Measurements from ENCODE around the gene HNRNPA0. TPM values are rescaled to one million over a fixed set of nuclear protein-coding genes. Genes with fewer than 3 reads are reported as not detected.

The HNRNPA0 gene
- total and polyA plus RNA-seq, 9 of the 15 experiments (the other 6 are each of a cell fraction or from before 2014, with no cell fraction given), result 5.0 to 33.3 (median 10.7) TPM

GRCh38 chr5:137754188-137754960, at the start of gene HNRNPA0 (continued):
- TF ChIP-seq ZBTB12 (CRISPR knock-in tag; IDR thresholded peaks at IDR 0.05) (peak; percentile 78), ZNF324 (CRISPR knock-in tag; IDR thresholded peaks at IDR 0.05) (no peak), ARID1B (IDR thresholded peaks at IDR 0.05) (peak; percentile 69), ATF7 (IDR thresholded peaks at IDR 0.05) (peak; percentile 87), ZNF436 (CRISPR knock-in tag; IDR thresholded peaks at IDR 0.05) (no peak), NR2C2 (CRISPR knock-in tag; IDR thresholded peaks at IDR 0.05) (no peak), NR2C2 (tag; IDR thresholded peaks at IDR 0.05) (peak; percentile 72), NKRF (IDR thresholded peaks at IDR 0.05; ENCODE audit: borderline replicate concordance) (no peak), NCOA6 (IDR thresholded peaks at IDR 0.05) (peak; percentile 74), MBD2 (IDR thresholded peaks at IDR 0.05; ENCODE audit: borderline replicate concordance, low read depth) (peak; percentile 40), DPF2 (IDR thresholded peaks at IDR 0.05) (no peak), ZNF197 (CRISPR knock-in tag; IDR thresholded peaks at IDR 0.05; ENCODE audit: low read depth) (peak; percentile 49; the same call in 1 of the 2 replicates), CBX8 (IDR thresholded peaks at IDR 0.05; ENCODE audit: borderline replicate concordance, extremely low read depth, low read depth, low read length, poor library complexity, severe bottlenecking) (no peak), ZNF316 (IDR thresholded peaks at IDR 0.05) (no peak), NFATC3 (IDR thresholded peaks at IDR 0.05) (0 out of 2 replicates have a peak, but pooled peaks have one; percentile 10), FOXM1 (IDR thresholded peaks at IDR 0.05; ENCODE audit: low read depth) (no peak; the same call in 1 of the 2 replicates), FOXM1 (CRISPR knock-in tag; IDR thresholded peaks at IDR 0.05; ENCODE audit: low read depth) (no peak; the same call in 1 of the 2 replicates), ZFP1 (CRISPR knock-in tag; IDR thresholded peaks at IDR 0.05) (no peak), SMC3 (conservative IDR thresholded peaks at IDR 0.05; ENCODE audit: insufficient read depth, low read depth, low read length) (no peak), NFRKB (IDR thresholded peaks at IDR 0.05; ENCODE audit: low read depth) (peak; percentile 90), ZNF445 (CRISPR knock-in tag; IDR thresholded peaks at IDR 0.05; ENCODE audit: low read depth) (no peak), EWSR1 (IDR thresholded peaks at IDR 0.05; ENCODE audit: borderline replicate concordance, low read depth, partially characterized antibody) (no peak), ZC3H8 (IDR thresholded peaks at IDR 0.05) (no peak), ARID3B (CRISPR knock-in tag; IDR thresholded peaks at IDR 0.05; ENCODE audit: borderline replicate concordance) (no peak), PTTG1 (tag; IDR thresholded peaks at IDR 0.05; ENCODE audit: low read depth) (no peak), GABPB2 (CRISPR knock-in tag; conservative IDR thresholded peaks at IDR 0.05) (no peak)

Measured in K562 (cell line).